H9 (cell line): ENCODE data around the gene EGR4. TPM values are rescaled to one million over a fixed set of nuclear protein-coding genes. Genes with fewer than 3 reads are reported as not detected.

Experiments
- DNase-seq: peaks from one replicate; pipeline ENCODE4 v3.0.0-alpha.2; 2017
- H2AFZ ChIP-seq: one replicate; pipeline ENCODE4 v1.6.1; 2013; ENCODE audit warnings: mild to moderate bottlenecking, low read length, control low read depth, moderate library complexity
- H2AK5ac ChIP-seq: 2 replicates; pipeline ENCODE4 v1.6.1; 2013; ENCODE audit warnings: low read length, control low read depth, mixed read lengths; ENCODE audit not compliant: insufficient read length
- H2BK120ac ChIP-seq: one replicate; pipeline ENCODE4 v1.6.1; 2013; ENCODE audit warnings: low read depth, mild to moderate bottlenecking, low read length, control low read depth, inconsistent platforms; ENCODE audit not compliant: poor library complexity, severe bottlenecking
- H2BK12ac ChIP-seq: 2 replicates; pipeline ENCODE4 v1.6.1; 2013; ENCODE audit warnings: low read length, control low read depth, mixed read lengths, low read depth; ENCODE audit not compliant: insufficient read length
- H2BK15ac ChIP-seq: 2 replicates; pipeline ENCODE4 v1.6.1; 2013; ENCODE audit warnings: low read depth, low read length, control low read depth
- H2BK20ac ChIP-seq: one replicate; pipeline ENCODE4 v1.6.1; 2013; ENCODE audit warnings: low read depth, mild to moderate bottlenecking, low read length, control low read depth, inconsistent platforms; ENCODE audit not compliant: poor library complexity, severe bottlenecking
- H2BK5ac ChIP-seq: 2 replicates; pipeline ENCODE4 v1.6.1; 2013; ENCODE audit warnings: low read length, control low read depth, mixed read lengths; ENCODE audit not compliant: insufficient read length
- H3K14ac ChIP-seq: 2 replicates; pipeline ENCODE4 v1.6.1; 2013; ENCODE audit warnings: low read length, control low read depth; ENCODE audit not compliant: insufficient read depth
- H3K18ac ChIP-seq: 2 replicates; pipeline ENCODE4 v1.6.1; 2013; ENCODE audit warnings: low read depth, mild to moderate bottlenecking, mixed read lengths, low read length, control low read depth; ENCODE audit not compliant: insufficient read length
- H3K23ac ChIP-seq: 2 replicates; pipeline ENCODE4 v1.6.1; 2013; ENCODE audit warnings: low read length, control low read depth, mixed read lengths, low read depth; ENCODE audit not compliant: insufficient read length
- H3K23me2 ChIP-seq: 2 replicates; pipeline ENCODE4 v1.6.1; 2013; ENCODE audit warnings: low read depth, mild to moderate bottlenecking, mixed read lengths, low read length, control low read depth; ENCODE audit not compliant: insufficient read length, poor library complexity, severe bottlenecking
- H3K27ac ChIP-seq: 2 replicates; pipeline ENCODE4 v1.5.1; 2013; ENCODE audit warnings: low read length, control low read depth, mixed read lengths, low read depth; ENCODE audit not compliant: insufficient read length
- H3K27me3 ChIP-seq: 2 replicates; pipeline ENCODE4 v1.6.1; 2013; ENCODE audit warnings: low read length, control low read depth, inconsistent platforms; ENCODE audit not compliant: insufficient read depth
- H3K4ac ChIP-seq: 2 replicates; pipeline ENCODE4 v1.6.1; 2013; ENCODE audit warnings: low read depth, mild to moderate bottlenecking, control low read depth, inconsistent platforms, low read length, moderate library complexity
- H3K4me1 ChIP-seq: 2 replicates; pipeline ENCODE4 v1.6.1; 2013; ENCODE audit warnings: low read length, control low read depth, inconsistent platforms; ENCODE audit not compliant: insufficient read depth
- H3K4me2 ChIP-seq: 2 replicates; pipeline ENCODE4 v1.6.1; 2013; ENCODE audit warnings: low read length, control low read depth, mixed read lengths; ENCODE audit not compliant: insufficient read length, insufficient read depth
- H3K56ac ChIP-seq: 2 replicates; pipeline ENCODE4 v1.6.1; 2013; ENCODE audit warnings: low read depth, mild to moderate bottlenecking, mixed read lengths, low read length, control low read depth; ENCODE audit not compliant: insufficient read length
- H3K79me1 ChIP-seq: 2 replicates; pipeline ENCODE4 v1.6.1; 2013; ENCODE audit warnings: low read depth, mild to moderate bottlenecking, moderate library complexity, low read length, control low read depth, inconsistent platforms; ENCODE audit not compliant: insufficient read depth, poor library complexity, severe bottlenecking
- H3K79me2 ChIP-seq: 2 replicates; pipeline ENCODE4 v1.6.1; 2013; ENCODE audit warnings: low read length, control low read depth, inconsistent platforms; ENCODE audit not compliant: insufficient read depth
- H3K9ac ChIP-seq: 2 replicates; pipeline ENCODE4 v1.6.1; 2013; ENCODE audit warnings: low read length, control low read depth, mixed read lengths; ENCODE audit not compliant: insufficient read length; ENCODE audit errors: extremely low read depth
- H3K9me3 ChIP-seq: one replicate; pipeline ENCODE4 v1.6.1; 2013; ENCODE audit warnings: low read depth, low read length, inconsistent platforms; ENCODE audit not compliant: control insufficient read depth
- H3T11ph ChIP-seq: one replicate; pipeline ENCODE4 v1.6.1; 2013; ENCODE audit warnings: mild to moderate bottlenecking, low read length, control low read depth, inconsistent platforms
- H4K20me1 ChIP-seq: one replicate; pipeline ENCODE4 v1.6.1; 2013; ENCODE audit not compliant: control insufficient read depth, insufficient read length, insufficient read depth
- H4K5ac ChIP-seq: 2 replicates; pipeline ENCODE4 v1.6.1; 2013; ENCODE audit warnings: low read depth, mild to moderate bottlenecking, mixed read lengths, low read length, control low read depth; ENCODE audit not compliant: insufficient read length
- H4K8ac ChIP-seq: replicated peaks from 2 replicates; pipeline ENCODE4 v1.6.1; 2013; ENCODE audit warnings: low read length, control low read depth, mixed read lengths, low read depth; ENCODE audit not compliant: insufficient read length
- H4K91ac ChIP-seq: 2 replicates; pipeline ENCODE4 v1.6.1; 2013; ENCODE audit warnings: low read depth, mild to moderate bottlenecking, moderate library complexity, mixed read lengths, low read length, control low read depth; ENCODE audit not compliant: insufficient read length
- H3K27ac Mint-ChIP-seq, 3 experiments: 2 replicates in 2 of 3; 3 replicates in 1 of 3; pipeline ENCODE4 v1.8.0; 2020 to 2021; ENCODE audit warnings: mixed read lengths in 3 of 3, mild to moderate bottlenecking in 1 of 3, moderate library complexity in 1 of 3
- H3K27me3 Mint-ChIP-seq: 2 replicates; pipeline ENCODE4 v1.8.0; 2021; ENCODE audit warnings: low read depth, mild to moderate bottlenecking, moderate library complexity, mixed read lengths
- H3K36me3 Mint-ChIP-seq, 3 experiments: 2 replicates in 2 of 3; 3 replicates in 1 of 3; pipeline ENCODE4 v1.8.0; 2020 to 2021; ENCODE audit warnings: low read depth in 3 of 3, mixed read lengths in 3 of 3; ENCODE audit not compliant: insufficient read depth in 1 of 3
- H3K4me1 Mint-ChIP-seq, 2 experiments: 2 replicates each; pipeline ENCODE4 v1.8.0; 2020; ENCODE audit warnings: mixed read lengths in 2 of 2
- H3K4me3 Mint-ChIP-seq, 2 experiments: 2 replicates in 1 of 2; 3 replicates in 1 of 2; pipeline ENCODE4 v1.8.0; 2020 to 2021; ENCODE audit warnings: mild to moderate bottlenecking in 2 of 2, mixed read lengths in 2 of 2, moderate library complexity in 1 of 2
- H3K9me3 Mint-ChIP-seq, 2 experiments: 2 replicates in 1 of 2; 3 replicates in 1 of 2; pipeline ENCODE4 v1.8.0; 2020; ENCODE audit warnings: mild to moderate bottlenecking in 2 of 2, mixed read lengths in 2 of 2, moderate library complexity in 1 of 2
- CTCF ChIP-seq: fragments of 200-600 bp; sonication (generic); conservative IDR thresholded peaks from 3 replicates; pipeline ENCODE4 v1.8.0; 2021; ENCODE audit warnings: antibody characterized with exemption, mild to moderate bottlenecking
- WGBS: extraction: QIAGEN DNeasy Blood & Tissue Kit; methylation state at CpG from one replicate; pipeline ENCODE4 v1.1.7; 2013; ENCODE audit warnings: missing lambda C conversion rate, low lambda C conversion rate, mixed read lengths; ENCODE audit not compliant: insufficient read length; ENCODE audit errors: extremely low coverage; 5-methylcytosine and 5-hydroxymethylcytosine counted together
- total RNA-seq: library from RNA; stranded (reverse); gene quantifications from 2 replicates; pipeline ENCODE4 v1.2.1, GENCODE V29; 2021

EGR4 gene
- total RNA-seq, 1 experiment from 2014 or later, result 0.85 TPM

GRCh38 chr2:73246850-73247249 is 46.5 kb downstream of the EGR4 start:
- no peak overlapping the region for H3K4ac ChIP-seq
- no peak overlapping the region for H3K18ac ChIP-seq
- no peaks in the 10 kb centered on the region for H3K27me3 ChIP-seq
- no CpG with 5 or more reads among the region's 3 CpGs for WGBS
- no peak overlapping the region for H4K8ac ChIP-seq
- no peak overlapping the region for H4K91ac ChIP-seq
- H3K9ac ChIP-seq, result no peak overlapping the region
- Mint-ChIP-seq H3K4me1 (no peaks in the 10 kb centered on the region), H3K27ac (peak overlapping the region in 1 of 3 experiments; percentile 37; a peak in 2 of 7 replicates), H3K9me3 (no peaks in the 10 kb centered on the region), H3K36me3 (peaks cover 61 to 93% (median 91%) of the 10 kb centered on the region in 3 experiments), H3K4me3 (no peak overlapping the region), H3K27me3 (no peaks in the 10 kb centered on the region)
- no peaks in the 10 kb centered on the region for H3K79me2 ChIP-seq
- no peaks in the 10 kb centered on the region for H4K20me1 ChIP-seq
- H2BK15ac ChIP-seq, result no peak overlapping the region
- H3K79me1 ChIP-seq, result no peaks in the 10 kb centered on the region
- H2BK5ac ChIP-seq, result no peak overlapping the region
- no peak overlapping the region for H3K4me2 ChIP-seq
- H3T11ph ChIP-seq, result no peak overlapping the region
- H2BK20ac ChIP-seq, result no peak overlapping the region
- H2BK12ac ChIP-seq, result no peak overlapping the region
- H3K9me3 ChIP-seq, result no peaks in the 10 kb centered on the region
- H3K4me1 ChIP-seq, result no peaks in the 10 kb centered on the region
- no peak overlapping the region for H2AFZ ChIP-seq
- H3K23me2 ChIP-seq, result no peaks in the 10 kb centered on the region
- H3K27ac ChIP-seq, result no peak overlapping the region
- no peak overlapping the region for H3K23ac ChIP-seq
- no peak overlapping the region for H3K56ac ChIP-seq
- H2AK5ac ChIP-seq, result no peak overlapping the region
- H4K5ac ChIP-seq, result no peak overlapping the region
- TF ChIP-seq CTCF, result no peak
- no peak for DNase-seq
- H2BK120ac ChIP-seq, result no peak overlapping the region
- no peak overlapping the region for H3K14ac ChIP-seq
